GM12878 (cell line): Measurements from ENCODE around the gene NFE2L3. TPM values are rescaled to one million over a fixed set of nuclear protein-coding genes. Genes with fewer than 3 reads are reported as not detected.
A peak's percentile ranks its signal among the peaks of the same experiment; 100 is the strongest.

ENCODE experiments used
- ATAC-seq: fragments of 200-7000 bp; cut with Tn5 transposase; 3 replicates; pipeline ENCODE4 v1.9.1; 2020; ENCODE audit warnings: mild to moderate bottlenecking, moderate library complexity
- BruUV-seq: library from RNA; stranded (reverse); fragments of 400-500 nt; replicated peaks from 2 replicates; lab custom pipeline; 2021; lab: Mats Ljungman, UMichigan
- CTCF ChIA-PET: fragments of 300-600 bp; sonication (Branson Sonifier 250); formaldehyde crosslinking; extraction: SDS; loops from one replicate; lab custom pipeline; 2021; ENCODE audit warnings: inconsistent platforms; lab: Yijun Ruan, JAX
- POLR2A ChIA-PET: fragments of 350-600 bp; formaldehyde crosslinking; extraction: SDS; loops from one replicate; lab custom pipeline; 2021; ENCODE audit warnings: inconsistent platforms; lab: Charles Lee
- RAD21 ChIA-PET: fragments of 300-600 bp; sonication (Branson Sonifier 250); formaldehyde crosslinking; loops from one replicate; lab custom pipeline; 2023; ENCODE audit warnings: antibody characterized with exemption; ENCODE audit not compliant: unreplicated experiment; lab: Charles Lee
- SMC1A ChIA-PET: fragments of 300-600 bp; sonication (Branson Sonifier 250); formaldehyde crosslinking; loops from one replicate; lab custom pipeline; 2023; ENCODE audit not compliant: unreplicated experiment, uncharacterized antibody; lab: Charles Lee
- DNase-seq: peaks from one replicate; pipeline ENCODE4 v3.0.0-alpha.2; 2011; ENCODE audit warnings: low read depth, low spot score
- FAIRE-seq: peaks from 3 replicates; lab custom pipeline; 2011; peaks lifted over from hg19 to GRCh38; lab: Jason Lieb, UNC
- H2AFZ ChIP-seq: 2 replicates; pipeline ENCODE4 v1.6.0; 2011; ENCODE audit warnings: low read depth, low read length, control low read depth; ENCODE audit not compliant: control insufficient read depth
- H3K27ac ChIP-seq: 2 replicates; pipeline ENCODE4 v1.5.1; 2011; ENCODE audit warnings: control low read depth; ENCODE audit not compliant: control insufficient read depth, insufficient read depth
- H3K27me3 ChIP-seq, 2 experiments: replicated peaks in 1 of 2; 2 replicates each; pipeline versions ENCODE4 v1.6.0 to v1.6.1; 2011; ENCODE audit warnings: low read length in 1 of 2; ENCODE audit not compliant: control insufficient read depth in 2 of 2, insufficient read depth in 2 of 2
- H3K36me3 ChIP-seq, 2 experiments: 2 replicates each; pipeline ENCODE4 v1.5.1; 2011; ENCODE audit warnings: low read length in 1 of 2; ENCODE audit not compliant: control insufficient read depth in 2 of 2, insufficient read depth in 2 of 2
- H3K4me1 ChIP-seq: 2 replicates; pipeline ENCODE4 v1.6.1; 2011; ENCODE audit warnings: mild to moderate bottlenecking, low read length, moderate library complexity, mixed read lengths; ENCODE audit not compliant: control insufficient read depth, insufficient read depth
- H3K4me2 ChIP-seq: 2 replicates; pipeline ENCODE4 v1.6.0; 2011; ENCODE audit warnings: control low read depth; ENCODE audit not compliant: control insufficient read depth, insufficient read depth
- H3K4me3 ChIP-seq: fragments of 200-600 bp; sonication (generic); 2 replicates; pipeline ENCODE4 v1.5.1; 2016
- H3K79me2 ChIP-seq: 2 replicates; pipeline ENCODE4 v1.6.0; 2011; ENCODE audit warnings: low read length; ENCODE audit not compliant: control insufficient read depth, insufficient read depth
- H3K9ac ChIP-seq: 2 replicates; pipeline ENCODE4 v1.8.0; 2011; ENCODE audit warnings: low read length, control low read depth, mixed read lengths; ENCODE audit not compliant: control insufficient read depth, insufficient read depth
- H3K9me3 ChIP-seq: replicated peaks from 3 replicates; pipeline ENCODE4 v1.5.1; 2011; ENCODE audit warnings: mild to moderate bottlenecking, low read length; ENCODE audit not compliant: control insufficient read depth, insufficient read depth
- H4K20me1 ChIP-seq: 2 replicates; pipeline ENCODE4 v1.6.0; 2011; ENCODE audit not compliant: control insufficient read depth, insufficient read depth
- BACH1 ChIP-seq: fragments of 450-650 bp; IDR thresholded peaks from 2 replicates; pipeline ENCODE4 v1.6.1; 2017; ENCODE audit warnings: mild to moderate bottlenecking, borderline replicate concordance
- BCL3 ChIP-seq: IDR thresholded peaks from 2 replicates; pipeline ENCODE4 v1.6.1; 2011; ENCODE audit warnings: borderline replicate concordance, low read depth, mild to moderate bottlenecking, moderate library complexity, low read length; ENCODE audit not compliant: insufficient read depth, poor library complexity, severe bottlenecking
- BRCA1 ChIP-seq: IDR thresholded peaks from 2 replicates; pipeline ENCODE4 v1.6.1; 2011; ENCODE audit warnings: low read depth, low read length, improper control_type of control experiment
- CREB1 ChIP-seq: IDR thresholded peaks from 2 replicates; pipeline ENCODE4 v1.6.1; 2012; ENCODE audit warnings: low read depth, mild to moderate bottlenecking, inconsistent platforms
- EGR1 ChIP-seq, 2 experiments: IDR thresholded peaks; 1 replicate in 1 of 2; 2 replicates in 1 of 2; pipeline ENCODE4 v1.6.1; 2011 to 2012; ENCODE audit warnings: low read depth in 2 of 2, low read length in 2 of 2, borderline replicate concordance in 1 of 2, mild to moderate bottlenecking in 1 of 2, moderate library complexity in 1 of 2
- ESRRA ChIP-seq: IDR thresholded peaks from 2 replicates; pipeline ENCODE4 v1.6.1; 2012; ENCODE audit warnings: mild to moderate bottlenecking, low read length, improper control_type of control experiment
- MTA2 ChIP-seq: fragments of 450-650 bp; IDR thresholded peaks from 2 replicates; pipeline ENCODE4 v1.6.1; 2016; ENCODE audit warnings: low read depth, mild to moderate bottlenecking, moderate library complexity
- MYC ChIP-seq: IDR thresholded peaks from 2 replicates; pipeline ENCODE4 v1.6.1; 2011; ENCODE audit warnings: mild to moderate bottlenecking, low read length, moderate library complexity, inconsistent platforms; ENCODE audit not compliant: insufficient read depth, insufficient replicate concordance, insufficient read length, severe bottlenecking
- PBX3 ChIP-seq: IDR thresholded peaks from 2 replicates; pipeline ENCODE4 v1.6.1; 2011; ENCODE audit warnings: mild to moderate bottlenecking, low read depth, low read length, moderate library complexity; ENCODE audit not compliant: insufficient replicate concordance
- PKNOX1 ChIP-seq: fragments of 450-650 bp; IDR thresholded peaks from 2 replicates; pipeline ENCODE4 v1.6.1; 2016; ENCODE audit warnings: mild to moderate bottlenecking
- RUNX3 ChIP-seq: IDR thresholded peaks from 2 replicates; pipeline ENCODE4 v1.6.1; 2012; ENCODE audit warnings: low read length, inconsistent platforms
- USF2 ChIP-seq: IDR thresholded peaks from 2 replicates; pipeline ENCODE4 v1.6.1; 2011; ENCODE audit warnings: low read depth, low read length, improper control_type of control experiment, borderline replicate concordance
- ZBTB4 ChIP-seq: fragments of 450-650 bp; formaldehyde crosslinking; IDR thresholded peaks from 2 replicates; pipeline ENCODE4 v1.4.0; 2022; ENCODE audit warnings: mild to moderate bottlenecking, moderate library complexity
- WGBS: methylation state at CpG from one replicate; pipeline ENCODE4 v1.1.6; 2016; ENCODE audit warnings: low lambda C conversion rate; ENCODE audit not compliant: insufficient replicate concordance, insufficient coverage; ENCODE audit errors: missing lambda C conversion rate; 5-methylcytosine and 5-hydroxymethylcytosine counted together
- in situ Hi-C: fragments of 300-500 bp; cut with MboI; formaldehyde crosslinking; loops from 9 replicates; pipeline ENCODE4 v1.14.3; 2018; ENCODE audit warnings: mixed read lengths
- intact Hi-C: fragments of 100-400 bp; cut with micrococcal nuclease; formaldehyde crosslinking; loops from one replicate; pipeline ENCODE4 v1.14.2; 2022; ENCODE audit not compliant: unreplicated experiment
- polyA plus RNA-seq, 11 experiments: library from polyadenylated mRNA; depleted of rRNA in 4 of 11; unstranded in 6 of 11; stranded (reverse) in 5 of 11; fragments of >200 nt; fragmentation: Nextera tagmentation in 4 of 11; fragmentation: Illumina TruSeq in 1 of 11; extraction: Ambion mirVana in 4 of 11; extraction: Trizol in 1 of 11; gene quantifications; 1 replicate in 1 of 11; 2 replicates in 10 of 11; pipeline versions ENCODE4 v1.2.1 to v1.2.3, GENCODE V29; 2011 to 2016; ENCODE audit warnings: inconsistent platforms in 2 of 11, missing spikeins in 2 of 11, low read depth in 1 of 11
- total RNA-seq, 4 experiments: library from RNA; depleted of rRNA in 3 of 4; stranded (reverse); fragments of >200 nt in 3 of 4; fragmentation: Illumina TruSeq in 1 of 4; extraction: Trizol in 1 of 4; gene quantifications; 2 replicates each; pipeline versions ENCODE4 v1.2.1 to v1.2.3, GENCODE V29; 2013 to 2021

NFE2L3 gene
- total and polyA plus RNA-seq, 10 of the 15 experiments (the other 5 are each of a cell fraction or from before 2014, with no cell fraction given) = 4.4 to 34.9 (median 13.0) TPM

- ChIA-PET SMC1A (interaction anchor here (1.0 to 3.3 kb wide), 9 partner anchors 7 to 159 kb away, joined by 3 to 23 read pairs (median 6); no protein-coding TSS in a partner anchor), CTCF (interaction anchor here (1.2 to 3.0 kb wide), 6 partner anchors 8 to 971 kb away, joined by 3 to 29 read pairs (median 8); no protein-coding TSS in a partner anchor), POLR2A (interaction anchor here (0.7 to 1.6 kb wide), 3 partner anchors 16 to 28 kb away, joined by 3 to 6 read pairs (median 4); no protein-coding TSS in a partner anchor), RAD21 (interaction anchor here (0.9 to 2.1 kb wide), 4 partner anchors 9 to 97 kb away, joined by 3 to 10 read pairs (median 5); partner anchors contain the start of gene NFE2L3)
- Histone ChIP-seq H3K9ac (no peak overlapping the region), H3K4me2 (no peak overlapping the region), H3K27ac (no peak overlapping the region), H3K27me3 (no peaks in the 10 kb centered on the region), H2AFZ (no peak overlapping the region), H3K79me2 (peaks cover 47% of the 10 kb centered on the region), H3K4me3 (no peak overlapping the region), H3K4me1 (peaks cover 25% of the 10 kb centered on the region), H4K20me1 (peaks cover 3% of the 10 kb centered on the region; the same call in 1 of the 2 replicates), H3K9me3 (no peaks in the 10 kb centered on the region), H3K36me3 (peaks cover 8 to 43% of the 10 kb centered on the region in 2 experiments; a peak in 3 of 4 replicates)
- ATAC-seq (no peak), FAIRE-seq (no peak), DNase-seq (no peak)
- 62% methylated on average over 3 of the region's 3 CpGs for WGBS
- intact Hi-C loops = loop anchor here (2.0 to 5.0 kb wide), 2 partner anchors 33 to 297 kb away; no protein-coding TSS in a partner anchor
- in situ Hi-C loops = loop anchor here (5.0 to 10.0 kb wide), 2 partner anchors 97 to 175 kb away; no protein-coding TSS in a partner anchor
- no peak for TF ChIP-seq USF2
- TF ChIP-seq CREB1 = no peak
- TF ChIP-seq BCL3 = peak; percentile 29
- TF ChIP-seq BACH1 = peak; percentile 61
- no peak for TF ChIP-seq PBX3
- no peak for TF ChIP-seq BRCA1
- no peak for TF ChIP-seq PKNOX1
- no peak for TF ChIP-seq MTA2
- no peak for TF ChIP-seq ESRRA
- no peak for TF ChIP-seq MYC
- no peak for TF ChIP-seq EGR1 (IDR thresholded peaks at IDR 0.05; ENCODE audit: borderline replicate concordance in 1 of 2, low read depth in 2 of 2, low read length in 2 of 2)
- TF ChIP-seq ZBTB4 (CRISPR knock-in tag) = peak; percentile 72
- TF ChIP-seq RUNX3 = 0 out of 2 replicates have a peak, but pooled peaks have one; percentile 2
- BruUV-seq = no TSS peak
Observed at GRCh38 chr7:26189697-26190096, 37.7 kb downstream of the NFE2L3 start.
